Glomerular visceral epithelial cell (primary cell): Measurements from ENCODE around the gene TUBA1C.
A peak's percentile ranks its signal among the peaks of the same experiment; 100 is the strongest.
"Not testable (repeated sequence)": the region's sequence is repeated elsewhere in the genome, so short reads cannot be mapped to it uniquely, and the experiment has no call there.

Experiments used
- DNase-seq: peaks from one replicate; pipeline ENCODE4 v3.0.0-alpha.2; 2016; ENCODE audit errors: extremely low spot score

TUBA1C gene

DNA sequence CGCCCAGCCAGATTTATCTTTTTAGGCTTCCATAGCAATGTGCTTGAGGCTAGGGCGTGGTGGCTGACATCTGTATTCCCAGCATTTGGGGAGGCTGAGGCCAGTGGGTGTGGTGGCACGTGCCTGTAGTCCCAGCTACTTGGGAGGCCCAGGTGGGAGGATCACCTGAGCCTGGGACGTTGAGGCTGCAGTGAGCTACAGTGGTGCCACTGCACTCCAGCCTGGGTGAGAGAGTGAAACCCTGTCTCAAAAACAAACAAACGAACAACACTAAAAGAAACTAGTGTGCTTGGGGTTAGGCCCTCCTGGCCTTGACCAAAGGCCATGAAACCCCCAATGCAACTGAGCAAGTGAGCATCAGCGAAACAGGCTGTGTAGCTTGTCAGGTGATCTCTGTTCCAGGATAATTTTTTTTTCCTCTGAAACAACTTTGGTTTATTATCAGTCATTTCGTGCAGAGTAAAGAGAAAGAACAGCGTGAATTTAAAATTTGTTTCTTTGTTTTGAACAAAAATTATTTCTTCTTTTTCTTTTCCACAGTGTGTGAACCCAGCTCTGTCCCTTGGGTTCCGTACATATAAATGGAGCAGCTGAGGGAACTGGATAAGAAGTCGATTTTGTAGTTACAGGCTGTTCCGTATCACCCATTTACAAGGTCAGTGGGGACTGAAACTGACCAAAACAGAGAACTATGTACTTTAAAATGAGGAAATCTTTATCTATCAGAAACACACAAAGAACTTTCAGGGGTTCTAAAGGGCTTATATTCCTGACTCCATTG lies 8.8 kb upstream of the TUBA1C start:
- no peak for DNase-seq

DNA sequence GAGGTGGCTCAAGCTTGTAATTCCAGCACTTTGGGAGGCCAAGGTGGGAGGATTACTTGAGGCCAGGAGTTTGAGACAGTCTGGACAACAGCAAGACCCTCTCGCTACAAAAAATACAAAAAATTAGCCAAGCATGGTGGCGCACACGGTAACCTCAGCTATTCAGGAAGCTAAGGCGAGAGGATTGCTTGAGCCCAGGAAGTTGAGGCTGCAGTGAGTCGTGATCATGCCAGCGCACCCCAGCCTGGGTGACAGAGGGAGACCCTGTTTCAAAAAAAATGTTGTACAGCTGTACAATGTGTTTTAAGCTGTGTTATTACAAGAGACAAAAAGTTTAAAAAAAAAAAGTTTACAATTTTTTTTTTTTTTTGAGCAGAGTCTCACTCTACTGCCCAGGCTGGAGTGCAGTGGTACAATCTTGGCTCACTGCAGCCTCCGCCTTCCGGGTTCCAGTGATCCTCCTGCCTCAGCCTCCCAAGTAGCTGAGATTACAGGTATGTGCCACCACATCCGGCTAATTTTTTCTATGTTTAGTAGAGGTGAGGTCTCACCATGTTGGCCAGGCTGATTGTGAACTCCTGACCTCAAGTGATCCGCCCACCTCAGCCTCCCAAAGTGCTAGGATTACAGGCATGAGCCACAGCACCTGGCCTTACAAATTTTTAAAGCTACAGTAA lies 7.2 kb upstream of the TUBA1C start:
- DNase-seq: not testable (repeated sequence)

DNA sequence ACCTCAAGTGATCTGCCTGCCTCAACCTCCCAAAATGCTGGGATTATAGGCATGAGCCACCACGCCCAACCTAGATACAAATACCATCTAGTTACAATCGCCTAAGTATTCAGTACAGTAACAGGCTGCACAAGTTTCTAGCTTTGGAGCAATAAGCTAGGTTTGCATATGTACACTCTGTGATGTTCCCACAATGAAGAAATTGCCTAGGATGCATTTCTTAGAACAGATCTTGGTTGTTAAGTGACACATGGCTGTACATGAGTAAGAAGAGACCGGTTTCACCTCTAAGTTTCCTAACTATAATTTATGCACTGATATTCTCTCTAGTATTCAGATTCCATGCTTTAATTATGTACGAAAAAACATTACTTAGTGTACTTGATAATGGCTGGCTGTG lies 5.4 kb upstream of the TUBA1C start:
- no peak for DNase-seq

DNA sequence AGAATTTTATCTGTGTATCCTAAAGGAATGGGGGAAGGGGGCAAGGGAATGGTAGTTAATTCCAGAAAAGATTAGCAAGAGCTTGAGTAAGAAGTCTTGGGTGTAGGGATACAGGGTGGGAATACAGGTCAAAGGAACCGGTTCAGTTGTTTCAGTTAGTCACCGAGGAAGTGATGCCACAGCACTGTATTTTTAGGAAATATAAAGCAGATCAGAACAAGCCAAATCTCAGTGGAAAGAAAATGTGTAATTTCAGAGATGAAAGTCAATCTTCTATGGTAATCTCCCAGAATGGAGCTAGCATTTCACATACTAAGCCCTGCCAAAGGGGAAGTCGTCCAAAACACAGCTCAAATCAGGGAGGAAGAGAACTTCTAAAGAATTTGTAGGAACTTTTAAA lies 4.7 kb upstream of the TUBA1C start:
- peak; percentile 42 for DNase-seq

DNA sequence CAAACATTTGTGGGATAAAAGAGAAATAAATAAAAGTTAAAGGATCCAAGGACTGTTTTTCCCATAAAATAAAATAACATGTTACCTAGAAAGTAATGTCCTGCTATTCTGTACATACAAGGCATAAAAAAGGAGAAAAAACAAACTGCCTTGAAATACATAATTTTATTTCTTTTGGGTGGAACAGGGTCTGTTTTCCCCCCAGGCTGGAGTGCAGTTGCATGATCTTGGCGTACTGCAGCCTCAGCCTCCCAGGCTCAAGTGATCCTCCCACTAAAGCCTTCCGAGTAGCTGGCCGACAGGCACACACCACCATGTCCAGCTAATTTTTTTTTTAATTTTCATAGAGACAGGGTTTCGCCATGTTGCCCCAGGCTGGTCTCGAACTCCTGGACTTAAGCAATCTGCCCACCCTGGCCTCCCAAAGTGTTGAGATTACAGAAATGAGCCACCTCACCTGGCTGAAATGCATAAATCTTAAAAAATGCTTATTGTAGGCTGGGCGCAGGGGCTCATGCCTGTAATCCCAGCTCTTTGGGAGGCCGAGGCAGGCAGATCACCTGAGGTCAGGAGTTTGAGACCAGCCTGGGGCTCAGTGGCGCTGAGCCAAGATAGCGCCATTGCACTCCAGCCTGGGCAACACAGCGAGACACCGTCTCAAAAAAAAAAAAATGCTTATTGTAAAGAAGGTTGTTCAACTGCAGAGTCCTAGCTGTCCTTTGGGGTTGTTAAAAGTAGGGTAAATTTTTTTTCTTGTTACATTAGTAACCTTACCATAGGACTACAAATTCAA lies 4.1 kb upstream of the TUBA1C start:
- DNase-seq: no peak

DNA sequence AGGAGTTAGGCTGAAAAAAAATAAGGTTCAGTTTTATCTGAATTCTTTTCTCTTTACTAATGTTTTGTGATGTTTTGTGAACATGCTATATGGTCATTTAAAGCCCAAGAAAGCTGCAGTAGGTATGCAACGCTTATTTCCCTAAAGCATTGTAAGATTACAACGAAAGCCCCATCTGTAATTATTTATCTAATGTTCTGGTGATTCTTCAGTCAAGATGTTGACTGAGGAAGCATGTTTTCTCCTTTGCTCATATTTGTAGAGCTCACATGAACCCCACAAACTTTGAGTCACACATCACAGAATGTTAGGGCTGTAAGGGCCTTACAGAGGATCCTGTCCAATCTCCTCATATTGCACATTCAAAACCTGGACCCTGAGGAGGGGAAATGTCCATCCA lies 3.2 kb upstream of the TUBA1C start:
- DNase-seq: no peak

DNA sequence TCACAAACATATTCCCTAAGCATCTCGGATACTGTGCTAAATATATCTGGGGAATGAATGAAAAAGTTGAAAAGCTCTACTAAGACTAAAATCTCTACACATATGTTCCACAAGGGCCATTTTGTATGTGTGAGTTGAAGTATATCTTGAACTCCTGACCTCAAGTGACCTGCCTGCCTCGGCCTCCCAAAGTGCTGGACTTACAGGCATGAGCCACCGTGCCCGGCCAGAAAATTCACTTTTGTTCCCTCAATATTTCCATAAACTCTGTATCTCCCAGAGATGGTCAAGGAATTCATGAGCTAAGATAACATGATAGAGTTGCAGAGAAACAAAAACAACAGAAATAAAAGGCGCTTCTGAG lies 1.5 kb upstream of the TUBA1C start:
- no peak for DNase-seq

DNA sequence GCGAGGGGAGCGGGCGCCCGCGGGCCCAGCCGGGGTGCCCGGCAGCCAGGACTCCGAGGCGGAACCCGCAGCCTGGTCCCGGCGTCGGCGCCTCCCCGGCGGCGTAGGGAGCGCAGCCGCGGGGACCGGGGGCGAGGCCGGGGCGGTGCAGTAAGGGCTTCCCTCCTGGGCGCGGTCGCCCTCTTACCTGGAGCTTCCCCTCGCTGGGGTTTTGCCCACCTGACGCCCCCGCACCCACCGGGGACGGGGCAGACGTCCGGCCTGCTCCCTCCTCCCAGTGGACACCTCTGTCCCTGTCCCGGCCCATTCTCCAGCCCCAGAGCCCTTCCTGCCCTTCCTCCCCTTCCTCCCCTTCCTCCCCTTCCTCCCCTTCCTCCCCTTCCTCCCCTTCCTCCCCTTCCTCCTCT lies 413 bp upstream of the TUBA1C start:
- no peak for DNase-seq

DNA sequence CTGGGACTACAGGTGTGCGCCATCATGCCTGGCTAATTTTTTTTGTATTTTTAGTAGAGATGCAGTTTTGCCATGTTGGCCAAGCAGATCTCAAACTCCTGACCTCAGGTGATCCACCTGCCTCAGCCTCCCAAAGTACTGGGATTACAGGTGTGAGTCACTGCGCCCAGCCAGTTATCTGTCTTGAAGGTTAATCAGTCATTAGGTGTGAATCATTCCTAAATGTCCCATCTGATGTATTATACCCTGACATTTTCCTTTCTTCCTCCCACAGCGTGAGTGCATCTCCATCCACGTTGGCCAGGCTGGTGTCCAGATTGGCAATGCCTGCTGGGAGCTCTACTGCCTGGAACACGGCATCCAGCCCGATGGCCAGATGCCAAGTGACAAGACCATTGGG lies 4.3 kb downstream of the TUBA1C start:
- DNase-seq: peak; percentile 58

DNA sequence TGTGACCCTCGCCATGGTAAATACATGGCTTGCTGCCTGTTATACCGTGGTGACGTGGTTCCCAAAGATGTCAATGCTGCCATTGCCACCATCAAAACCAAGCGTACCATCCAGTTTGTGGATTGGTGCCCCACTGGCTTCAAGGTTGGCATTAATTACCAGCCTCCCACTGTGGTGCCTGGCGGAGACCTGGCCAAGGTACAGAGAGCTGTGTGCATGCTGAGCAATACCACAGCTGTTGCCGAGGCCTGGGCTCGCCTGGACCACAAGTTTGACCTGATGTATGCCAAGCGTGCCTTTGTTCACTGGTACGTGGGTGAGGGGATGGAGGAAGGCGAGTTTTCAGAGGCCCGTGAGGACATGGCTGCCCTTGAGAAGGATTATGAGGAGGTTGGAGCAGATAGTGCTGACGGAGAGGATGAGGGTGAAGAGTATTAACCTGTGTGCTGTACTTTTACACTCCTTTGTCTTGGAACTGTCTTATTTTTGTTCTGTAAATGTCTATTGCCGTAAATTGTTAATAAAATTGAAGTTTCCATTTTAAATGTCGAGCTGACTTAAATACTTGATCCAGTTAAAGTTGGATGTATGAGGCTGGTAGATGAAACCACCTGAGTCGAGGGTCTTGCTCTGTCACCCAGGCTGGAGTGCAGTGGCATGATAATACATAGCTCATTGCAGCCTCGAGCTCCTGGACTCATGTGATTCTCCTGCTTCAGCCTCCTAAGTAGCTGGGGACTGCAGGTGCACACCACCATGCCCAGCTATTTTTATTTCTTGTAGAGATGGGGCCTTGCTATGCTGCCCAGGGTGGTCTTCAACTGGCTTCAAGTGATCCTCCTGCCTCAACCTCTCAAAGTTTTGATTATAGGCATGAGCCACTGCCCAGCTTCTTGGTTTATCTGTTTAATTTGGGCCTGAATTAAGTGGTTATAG lies 8.2 kb downstream of the TUBA1C start:
- DNase-seq: no peak

DNA sequence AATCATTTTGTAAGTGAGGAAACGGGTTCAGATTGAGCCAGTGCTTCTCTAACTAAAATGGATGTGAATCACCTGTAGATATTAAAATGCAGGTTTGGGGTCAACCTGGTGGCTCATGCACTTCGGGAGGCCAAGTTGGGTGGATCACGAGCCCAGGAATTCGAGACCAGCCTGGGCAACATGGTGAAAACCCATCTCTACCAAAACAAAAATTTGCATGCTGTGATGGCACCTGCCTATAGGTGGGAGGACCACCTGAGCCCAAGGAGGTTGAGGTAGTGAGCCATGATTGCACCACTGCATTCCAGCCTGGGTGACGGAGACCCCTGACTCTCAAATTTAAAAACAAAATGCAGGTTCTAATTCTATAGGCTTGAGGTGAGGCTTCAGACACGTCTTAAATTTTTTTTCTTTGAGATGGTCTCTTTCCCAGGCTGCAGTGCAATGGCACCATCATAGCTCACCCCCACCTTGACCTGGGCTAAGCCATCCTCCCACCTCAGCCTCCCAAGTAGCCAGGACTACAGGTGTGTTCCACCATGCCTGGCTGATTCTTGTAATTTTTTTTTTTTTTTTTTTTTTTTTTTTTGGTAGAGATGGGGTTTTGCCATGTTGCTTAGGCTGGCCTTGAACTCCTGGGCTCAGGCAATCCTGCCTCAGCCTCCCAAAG lies 9.0 kb downstream of the TUBA1C start:
- no peak for DNase-seq

DNA sequence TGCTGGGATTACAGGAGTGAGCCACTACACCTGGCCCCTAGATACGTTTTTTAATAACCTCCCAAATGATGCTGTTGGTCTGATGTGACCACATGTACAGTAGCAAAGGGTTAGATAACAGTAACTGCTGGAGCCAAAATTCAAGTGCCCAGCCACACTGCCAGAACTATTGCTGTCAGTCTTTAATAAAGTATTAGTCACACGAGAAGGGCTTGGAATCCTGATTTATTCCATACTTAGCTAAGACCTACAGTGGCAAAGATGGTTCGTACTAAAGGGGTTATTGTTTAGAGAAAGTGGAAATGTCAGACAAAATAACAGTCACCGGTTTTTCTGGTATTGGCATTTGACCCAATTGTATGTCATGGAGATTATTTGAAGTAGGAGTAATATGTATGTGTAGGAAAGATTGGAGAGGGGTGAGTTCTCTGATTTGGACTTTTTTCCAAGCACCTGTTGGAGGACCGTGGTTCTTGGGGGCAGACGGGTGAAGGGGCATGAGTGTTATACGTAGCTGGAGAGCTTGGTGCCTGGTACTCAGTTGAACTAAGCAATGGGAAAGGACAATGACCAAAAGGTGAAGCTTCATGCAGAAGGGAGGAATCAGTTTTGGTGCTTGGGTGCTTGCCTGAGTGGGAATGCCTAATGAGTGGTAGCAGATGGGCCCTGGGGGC lies 9.7 kb downstream of the TUBA1C start:
- DNase-seq: no peak

DNA sequence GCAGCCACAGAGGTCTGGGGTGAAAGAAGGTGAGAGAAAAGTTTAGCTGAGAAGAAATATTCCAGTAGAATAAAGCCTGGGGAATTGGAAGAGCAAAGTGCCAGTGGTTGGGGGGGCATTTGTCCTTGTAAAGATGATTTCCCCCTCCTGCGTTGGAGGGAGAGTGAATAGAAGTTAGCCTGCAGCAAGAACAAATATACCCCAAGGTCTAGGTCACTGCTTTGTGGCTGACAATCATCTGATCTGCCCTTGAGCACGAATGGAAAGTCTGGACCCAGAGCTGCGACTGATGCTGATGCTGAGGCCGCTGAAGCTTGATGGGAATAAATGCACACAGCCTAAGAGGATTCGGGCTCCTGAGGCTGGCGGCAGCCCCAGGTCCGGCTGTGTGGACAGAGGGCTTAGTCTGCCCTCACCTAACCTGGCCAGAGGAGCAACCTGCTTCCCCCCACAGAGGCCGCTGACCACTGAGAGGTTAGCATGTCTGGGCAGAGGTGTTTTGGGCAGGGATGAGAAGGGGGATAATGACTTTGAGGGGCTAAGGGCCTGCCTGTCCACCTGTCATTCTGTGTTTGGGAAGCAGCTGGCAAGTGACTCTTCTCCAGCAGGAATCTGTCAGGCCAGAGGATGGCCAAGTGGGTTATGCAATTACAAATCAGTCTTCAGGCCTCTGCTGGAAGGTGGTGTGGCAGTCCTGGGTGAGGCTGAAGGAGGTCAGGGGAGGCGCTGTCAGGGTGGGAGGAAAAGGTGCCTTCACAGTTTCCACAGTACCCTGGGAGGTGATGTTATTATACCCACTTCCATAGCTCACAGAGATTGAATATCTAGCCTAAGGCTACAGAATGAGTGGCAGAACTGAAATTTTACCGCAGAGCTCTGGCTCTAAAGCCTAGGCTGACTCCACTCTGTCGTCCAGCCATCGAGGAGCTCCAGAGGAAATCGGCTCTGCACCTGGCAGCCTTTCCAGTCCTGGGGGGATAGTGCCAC lies 11.7 kb downstream of the TUBA1C start:
- DNase-seq: no peak

DNA sequence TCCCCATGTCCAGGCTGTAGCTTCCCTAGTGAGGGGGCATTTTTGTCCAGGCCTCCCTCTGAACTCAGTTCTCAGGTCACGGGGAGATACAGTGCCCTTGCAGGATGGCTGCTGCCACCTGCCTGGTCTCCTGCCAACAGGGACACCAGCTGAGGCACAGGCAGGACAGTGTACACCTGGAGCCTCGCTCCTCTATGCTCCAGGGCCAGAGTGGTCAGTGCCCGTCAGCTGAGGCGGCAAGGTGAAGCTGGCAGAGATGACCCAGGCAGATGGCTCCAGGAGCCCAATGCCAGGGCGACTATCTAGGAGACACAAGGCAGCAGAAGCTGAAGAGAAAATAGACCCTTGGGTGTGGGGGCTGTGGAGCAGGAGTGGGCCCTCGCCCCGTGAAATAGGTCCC lies 12.6 kb downstream of the TUBA1C start:
- DNase-seq: no peak

DNA sequence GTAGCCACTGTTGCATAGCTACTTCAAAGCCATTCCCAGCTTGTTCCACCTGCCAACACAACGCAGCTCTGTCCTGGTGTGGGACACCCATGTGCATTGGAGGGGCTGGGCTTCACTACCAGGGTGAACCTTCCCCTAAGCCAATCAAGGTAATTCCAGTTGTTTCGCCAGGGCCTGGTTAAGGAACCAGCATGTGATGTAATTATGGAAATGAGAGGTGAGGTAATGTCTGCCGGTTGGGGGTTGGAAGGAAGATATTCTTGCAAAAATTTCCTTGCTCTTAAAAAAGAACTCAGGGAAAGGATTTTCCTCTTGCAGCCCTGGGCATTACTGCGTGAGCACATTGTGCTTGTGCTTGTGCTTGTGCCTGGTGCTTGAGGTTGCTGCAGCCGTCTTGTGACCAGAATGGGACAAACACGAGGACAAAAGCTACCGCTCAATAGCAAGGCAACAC lies 14.9 kb downstream of the TUBA1C start:
- DNase-seq: peak; percentile 23

DNA sequence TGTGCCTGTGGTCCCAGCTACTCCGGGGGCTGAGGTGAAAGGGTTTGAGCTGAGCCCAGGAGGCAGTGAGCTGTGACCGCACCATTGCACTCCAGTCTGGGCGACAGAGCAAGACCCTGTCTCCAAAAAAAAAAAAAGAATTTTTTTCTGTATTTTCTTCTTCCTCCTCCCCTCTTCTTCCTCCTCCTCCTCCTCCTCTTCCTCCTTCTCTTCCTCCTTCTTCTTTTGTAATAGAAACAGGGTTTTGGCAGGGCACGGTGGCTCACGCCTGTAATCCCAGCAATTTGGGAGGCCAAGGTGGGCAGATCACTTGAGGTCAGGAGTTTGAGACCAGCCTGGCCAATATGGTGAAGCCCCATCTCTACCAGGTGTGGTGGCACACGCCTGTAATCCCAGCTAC lies 15.7 kb downstream of the TUBA1C start:
- not testable (repeated sequence) for DNase-seq

DNA sequence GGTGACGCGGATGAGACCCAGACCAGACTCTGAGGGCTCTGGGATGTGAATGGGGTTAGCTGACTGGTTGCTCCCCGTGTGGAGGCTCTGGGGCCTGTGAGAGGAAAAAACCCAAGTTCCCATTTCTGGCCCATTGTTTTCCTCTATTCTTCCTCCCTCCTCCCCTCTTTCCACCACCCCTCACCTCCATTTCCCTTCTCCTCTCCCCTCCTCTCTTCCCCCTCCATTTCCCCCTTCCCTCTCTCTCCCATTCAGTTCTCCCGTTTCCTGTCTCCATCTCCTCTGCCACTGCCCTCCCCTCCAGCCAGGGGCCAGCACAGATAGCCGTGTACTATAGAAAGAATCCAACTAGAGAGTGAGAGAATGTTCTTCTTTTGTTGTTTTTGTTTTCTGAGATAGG lies 17.4 kb downstream of the TUBA1C start:
- DNase-seq: no peak

DNA sequence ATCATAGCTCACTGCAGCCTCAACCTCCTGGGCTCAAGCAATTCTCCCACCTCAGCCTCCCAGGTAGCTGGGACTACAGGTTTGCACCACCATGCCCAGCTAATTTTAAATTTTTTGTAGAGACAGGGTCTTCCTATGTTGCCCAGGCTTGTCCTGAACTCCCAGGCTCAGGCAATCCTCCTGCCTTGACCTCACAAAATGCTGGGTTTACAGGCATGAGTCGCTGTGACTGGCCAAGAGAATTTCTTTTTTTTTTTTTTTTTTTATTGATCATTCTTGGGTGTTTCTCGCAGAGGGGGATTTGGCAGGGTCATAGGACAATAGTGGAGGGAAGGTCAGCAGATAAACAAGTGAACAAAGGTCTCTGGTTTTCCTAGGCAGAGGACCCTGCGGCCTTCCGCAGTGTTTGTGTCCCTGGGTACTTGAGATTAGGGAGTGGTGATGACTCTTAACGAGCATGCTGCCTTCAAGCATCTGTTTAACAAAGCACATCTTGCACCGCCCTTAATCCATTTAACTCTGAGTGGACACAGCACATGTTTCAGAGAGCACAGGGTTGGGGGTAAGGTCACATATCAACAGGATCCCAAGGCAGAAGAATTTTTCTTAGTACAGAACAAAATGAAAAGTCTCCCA lies 18.0 kb downstream of the TUBA1C start:
- not testable (repeated sequence) for DNase-seq
